Stimulated activated CD4-positive, alpha-beta T cell treated with anti-CD3 and anti-CD28 coated beads, Interleukin-15, amount 100 ng/mL, for 48 hours (primary cell): ENCODE results near the gene RAI1.

Experiments
- DNase-seq, 2 donors: peaks; one replicate each; pipeline ENCODE4 v3.0.0-alpha.2; 2020; ENCODE audit warnings: low read depth in 2 of 2

Gene RAI1

DNA sequence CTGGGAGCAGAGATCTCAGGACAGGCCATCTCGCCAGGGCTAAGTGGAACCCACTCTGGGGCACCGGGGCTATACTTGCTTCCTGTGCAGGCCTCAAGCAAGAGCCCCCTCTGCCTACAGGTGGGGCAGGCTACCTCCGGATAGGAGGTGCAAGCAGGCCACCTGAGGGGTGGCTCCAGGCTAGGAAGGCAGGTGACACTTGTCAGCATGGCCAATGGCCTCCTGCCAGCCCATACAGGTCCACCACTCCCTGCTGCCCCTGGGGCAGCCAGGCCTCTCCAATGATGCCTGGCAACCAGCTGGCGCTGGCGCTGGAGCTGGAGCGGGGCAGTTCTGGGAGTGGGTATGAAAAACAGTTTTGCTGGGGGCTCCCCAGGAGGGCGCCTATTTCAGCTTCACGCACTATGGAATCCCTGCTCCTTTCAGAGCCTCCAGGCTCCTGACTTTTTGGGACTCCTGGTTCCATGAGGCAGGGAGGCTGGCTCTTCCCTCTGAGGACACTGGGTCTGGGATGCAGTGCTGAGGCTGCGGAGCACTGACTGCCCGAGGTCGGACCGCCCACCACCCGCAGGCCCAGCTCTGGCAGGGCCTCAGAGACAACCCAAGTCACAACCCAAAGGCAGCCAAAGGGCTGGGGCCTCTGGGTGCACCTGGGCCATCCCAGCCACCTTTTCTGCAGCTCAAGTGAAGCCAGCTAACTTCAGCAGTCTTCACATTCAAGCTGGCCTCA is 164.0 kb downstream of the RAI1 start:
- no peak for DNase-seq

DNA sequence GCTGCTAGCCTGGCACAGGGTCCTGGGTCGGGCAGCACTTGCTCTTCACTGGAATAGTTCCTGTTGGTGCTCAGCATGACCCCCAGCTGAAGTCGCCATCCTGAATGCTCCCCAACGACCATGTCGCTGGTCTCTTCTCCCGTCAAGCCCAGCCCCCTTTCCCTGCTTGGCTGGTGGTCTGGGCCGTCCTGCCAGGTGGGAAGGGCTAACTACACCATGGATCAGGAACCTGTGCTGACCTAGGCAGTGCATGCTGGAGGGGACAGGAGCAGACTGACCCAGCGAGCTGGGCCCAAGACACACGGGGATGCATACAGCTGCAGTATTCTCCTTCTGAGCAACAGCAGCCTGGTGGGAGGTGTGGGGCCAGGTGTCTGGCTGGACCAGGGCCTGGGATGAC is 164.7 kb downstream of the RAI1 start:
- DNase-seq: no peak

DNA sequence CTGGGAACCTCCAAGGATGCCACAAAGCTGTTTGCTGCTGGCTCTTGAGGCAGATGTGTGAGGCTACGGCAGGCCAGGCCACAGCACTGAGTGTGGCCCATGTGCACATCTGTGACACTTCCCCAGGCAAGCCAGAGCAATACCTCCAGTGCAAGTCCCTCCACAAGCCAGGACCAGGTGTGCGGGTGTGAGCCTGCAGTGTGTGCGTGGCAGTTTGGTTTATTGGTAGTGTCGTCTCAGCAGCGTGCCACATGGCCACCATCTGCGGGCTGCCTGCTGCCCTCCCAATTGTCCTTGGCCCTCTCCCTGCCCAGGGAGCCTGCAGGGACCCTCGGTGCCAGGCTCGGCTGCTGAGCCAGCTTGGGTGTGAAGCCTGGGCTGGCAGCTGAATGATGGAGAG is 165.4 kb downstream of the RAI1 start:
- DNase-seq: no peak

DNA sequence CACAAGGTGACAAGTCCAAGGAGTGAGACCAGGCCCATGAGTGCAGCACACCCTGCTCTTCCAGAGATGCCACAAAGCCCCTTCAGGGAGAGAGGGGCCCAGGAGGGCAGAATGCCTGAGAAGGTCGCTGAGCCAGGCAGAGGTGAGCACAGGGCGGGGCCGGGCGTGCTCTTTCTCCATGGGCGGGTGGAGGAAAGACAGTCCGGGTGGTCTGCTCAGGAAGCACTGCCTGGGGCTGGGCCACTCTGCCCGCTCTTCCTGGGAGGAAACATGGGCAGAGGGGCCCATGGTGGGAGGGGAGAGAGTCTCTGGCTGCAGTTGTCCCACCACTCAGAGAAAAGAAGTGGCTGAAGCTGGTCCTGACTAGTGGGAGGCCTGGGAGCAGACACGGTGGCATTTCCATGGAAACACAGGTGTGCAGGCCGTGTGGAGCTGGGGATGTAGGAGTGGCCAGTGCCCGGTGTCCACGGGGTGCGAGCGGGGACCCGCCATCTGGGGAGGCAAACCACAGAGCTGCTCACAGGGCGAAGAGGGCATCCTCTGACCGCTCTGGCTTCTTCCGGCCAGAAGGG is 165.9 kb downstream of the RAI1 start:
- no peak for DNase-seq

DNA sequence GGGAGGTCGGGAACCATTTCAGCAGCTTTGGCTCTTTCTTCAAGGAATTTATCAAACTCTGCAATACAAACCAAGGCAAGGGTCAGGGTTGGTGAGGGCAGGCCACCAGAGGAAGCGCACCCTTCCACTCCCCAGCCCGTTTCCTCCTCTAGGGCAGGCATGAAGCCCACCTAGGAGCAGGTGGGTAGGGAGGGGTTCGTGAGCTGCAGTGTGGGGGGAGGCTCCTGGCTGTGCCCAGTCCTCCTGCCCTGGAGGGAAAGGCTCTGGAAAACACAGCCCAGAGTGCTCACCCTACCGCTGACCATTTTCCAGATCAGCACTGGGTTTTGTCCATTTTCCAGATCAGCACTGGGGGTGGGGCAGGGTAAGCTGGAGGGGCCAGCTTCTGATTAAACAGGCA is 166.5 kb downstream of the RAI1 start:
- no peak for DNase-seq

DNA sequence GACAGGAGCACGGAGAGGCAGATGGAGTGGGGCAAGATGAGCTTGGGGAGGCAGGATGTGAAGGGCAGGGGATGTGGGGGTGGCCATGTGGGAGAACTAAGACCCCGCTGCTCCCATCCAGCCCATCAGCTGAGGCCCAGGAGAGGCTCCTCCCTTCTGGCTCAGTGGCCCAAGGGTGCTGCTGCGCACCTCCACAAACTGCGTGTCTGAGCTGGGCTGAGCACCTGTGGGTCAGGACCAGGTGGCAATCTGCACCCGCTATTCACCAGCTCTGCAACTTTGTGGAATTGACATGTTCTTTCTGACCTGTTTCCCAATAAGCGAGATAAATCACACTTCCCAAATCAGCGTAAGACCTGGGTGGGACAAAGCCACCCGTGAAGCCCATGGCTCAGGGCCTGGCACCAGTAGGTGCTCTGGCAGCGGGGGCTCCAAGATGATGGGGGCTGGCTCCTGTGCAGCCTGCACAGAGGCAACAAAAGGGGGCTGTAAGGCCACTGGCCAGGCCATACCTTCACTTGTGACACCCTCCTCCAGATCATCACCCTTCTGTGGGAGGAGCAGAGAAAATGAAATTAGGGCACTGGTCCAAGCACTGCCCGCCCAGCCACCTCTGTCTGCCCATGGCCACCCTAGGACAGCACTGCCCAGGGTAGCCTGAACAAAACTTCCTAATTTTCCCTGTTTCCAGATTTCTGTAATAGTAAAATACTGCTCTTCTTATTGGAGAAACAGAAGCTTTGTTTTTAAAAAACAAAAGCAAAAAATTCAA is 167.2 kb downstream of the RAI1 start:
- DNase-seq: no peak

DNA sequence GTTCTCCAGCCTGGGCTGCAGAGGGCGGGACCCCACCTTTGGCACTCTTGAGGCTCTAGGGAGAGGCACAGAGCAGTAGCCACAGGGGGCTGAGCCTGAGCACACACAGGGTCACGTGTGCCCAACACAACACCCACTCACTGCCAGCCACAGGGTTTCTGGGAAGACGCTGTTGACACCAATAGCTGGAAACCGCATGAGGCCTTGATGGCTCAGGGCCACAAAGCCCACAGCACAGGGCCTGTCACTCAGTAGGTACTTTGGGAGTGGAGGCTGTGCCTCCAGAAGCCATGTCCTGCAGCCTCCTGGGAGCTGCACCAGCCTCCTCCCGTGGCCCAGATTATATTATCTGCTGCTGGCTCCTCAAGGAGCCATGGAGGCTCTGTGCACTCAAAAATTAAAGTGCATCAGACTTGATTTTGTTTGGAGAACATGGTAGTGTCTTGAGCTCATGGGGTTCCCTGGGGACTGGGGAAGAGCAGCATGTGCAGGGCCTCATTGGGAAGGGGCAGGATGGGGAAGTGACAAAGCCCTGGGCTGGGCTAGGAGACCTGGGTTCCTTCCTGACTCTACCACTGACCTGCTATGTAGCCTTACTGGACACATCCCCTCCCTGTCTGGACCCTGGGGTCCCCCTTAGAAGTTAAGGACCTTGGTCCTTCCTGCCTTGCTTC is 168.0 kb downstream of the RAI1 start:
- peak; percentile 88 to 90 for DNase-seq

DNA sequence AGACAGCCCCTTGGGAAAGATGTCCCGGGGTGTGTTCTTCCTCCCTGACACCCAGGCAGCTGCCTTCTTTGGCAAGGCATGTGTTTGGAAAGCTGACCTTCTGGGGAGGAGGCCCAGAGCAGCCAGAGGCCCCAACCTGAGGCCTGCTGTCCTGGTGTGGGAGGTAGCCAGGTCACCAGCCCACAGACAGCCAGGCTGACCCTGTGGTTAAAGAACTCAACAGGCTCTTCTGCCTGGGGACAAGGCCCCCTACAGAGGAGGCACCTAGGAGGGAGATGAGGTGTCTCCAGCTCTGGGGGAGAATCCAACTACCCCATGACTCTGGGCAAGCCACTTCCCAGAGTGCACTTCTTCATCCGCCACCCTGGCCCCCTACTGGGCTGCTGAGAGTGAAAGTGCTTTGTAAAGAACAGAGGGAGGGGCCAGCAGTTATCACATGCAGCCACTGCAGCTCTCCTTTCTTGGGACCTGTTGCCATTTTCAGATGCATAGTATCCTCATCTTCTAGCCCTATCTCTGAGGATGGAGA is 168.7 kb downstream of the RAI1 start:
- DNase-seq: peak; percentile 69 to 70

DNA sequence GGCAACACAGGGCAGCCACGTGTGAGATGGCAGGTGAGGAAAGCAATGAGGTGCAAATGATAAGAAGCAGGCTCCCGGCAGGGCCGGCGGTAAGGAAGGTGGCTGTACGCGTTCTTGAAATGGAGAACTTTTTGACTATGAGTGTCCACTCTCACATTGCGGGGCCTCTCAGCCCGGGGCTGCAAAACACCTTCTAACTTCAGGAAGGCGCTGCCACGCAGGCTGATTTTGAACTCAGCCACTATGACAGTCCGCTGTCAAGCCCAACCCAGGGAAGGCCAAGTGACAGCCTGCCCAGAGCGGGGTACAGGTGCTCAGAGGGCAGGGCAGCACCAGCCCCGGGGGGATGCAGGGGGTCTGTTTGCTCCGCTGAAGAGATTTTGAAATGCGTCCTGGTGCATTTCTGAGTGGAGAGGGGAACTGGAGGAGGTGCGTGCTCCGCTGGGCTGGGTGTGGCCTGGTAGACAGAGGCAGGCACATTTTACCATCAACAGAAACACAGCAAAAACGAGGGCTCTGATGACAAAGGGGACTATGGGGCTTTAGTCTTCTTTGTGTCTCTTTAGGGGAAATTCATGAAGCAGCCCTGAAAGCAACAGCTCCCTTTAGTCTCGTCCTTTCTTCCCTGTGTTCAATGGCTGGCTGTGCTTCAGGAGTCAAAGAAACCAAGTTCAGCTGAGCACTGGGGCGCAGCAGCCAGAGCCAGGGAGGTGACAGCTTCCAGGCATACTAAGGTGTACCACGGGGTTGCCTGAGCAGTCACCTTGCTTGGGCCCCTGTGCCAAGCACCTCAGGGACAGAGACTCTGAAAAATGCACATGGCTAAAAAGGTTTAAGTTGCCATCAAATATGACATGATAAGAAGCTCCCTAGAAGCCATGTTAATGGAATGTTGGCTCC is 170.1 kb downstream of the RAI1 start:
- no peak for DNase-seq

DNA sequence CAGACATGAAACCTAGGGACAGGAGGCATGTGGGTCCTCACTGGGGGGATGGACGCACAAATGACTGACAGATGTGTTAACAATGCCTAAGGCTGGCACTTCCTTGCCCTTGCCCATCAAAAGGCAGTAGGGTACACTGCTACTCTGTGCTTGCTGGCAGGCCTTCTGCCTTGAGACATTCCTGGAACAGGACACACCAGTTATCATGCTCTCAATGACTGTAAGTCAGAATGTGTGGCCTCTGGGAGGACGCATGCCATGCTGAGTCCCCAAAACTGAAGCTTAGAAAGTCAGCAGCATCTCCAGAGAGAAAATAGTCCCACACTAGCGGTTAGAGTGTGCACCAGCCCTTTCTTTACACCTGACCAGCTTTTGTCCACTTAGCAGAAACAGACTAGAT is 171.7 kb downstream of the RAI1 start:
- DNase-seq: no peak

DNA sequence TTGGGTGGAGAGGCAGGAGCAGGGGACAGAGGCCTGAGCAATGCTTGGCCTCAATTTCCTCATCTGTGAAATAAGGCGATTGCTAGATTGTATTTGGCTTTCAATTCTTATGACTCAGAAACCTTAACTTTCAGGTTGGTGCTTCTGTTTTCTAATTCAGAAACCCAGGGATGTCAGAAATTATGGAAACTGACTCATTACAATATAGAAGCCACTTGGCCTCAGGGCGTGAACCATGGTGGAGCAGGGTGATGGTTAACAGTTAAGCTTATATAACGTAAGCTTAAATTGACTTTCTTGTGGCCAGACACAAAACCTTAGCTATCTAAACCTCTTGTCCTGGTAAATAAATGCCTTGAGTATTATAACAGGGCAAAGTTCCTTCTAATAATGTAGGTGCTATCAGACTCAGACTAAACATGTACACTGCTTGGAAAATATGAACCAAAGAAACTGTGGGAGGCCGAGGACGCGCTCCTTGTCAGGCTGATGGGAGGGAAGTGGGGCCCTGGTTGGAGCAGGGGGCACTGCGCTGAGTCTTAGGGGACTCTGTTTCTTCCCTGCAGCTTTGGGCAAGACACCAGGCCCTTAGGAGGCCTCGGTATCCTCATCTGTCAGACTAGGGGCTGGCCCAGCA is 172.7 kb downstream of the RAI1 start:
- peak in 1 of 2 donors; percentile 57 for DNase-seq

DNA sequence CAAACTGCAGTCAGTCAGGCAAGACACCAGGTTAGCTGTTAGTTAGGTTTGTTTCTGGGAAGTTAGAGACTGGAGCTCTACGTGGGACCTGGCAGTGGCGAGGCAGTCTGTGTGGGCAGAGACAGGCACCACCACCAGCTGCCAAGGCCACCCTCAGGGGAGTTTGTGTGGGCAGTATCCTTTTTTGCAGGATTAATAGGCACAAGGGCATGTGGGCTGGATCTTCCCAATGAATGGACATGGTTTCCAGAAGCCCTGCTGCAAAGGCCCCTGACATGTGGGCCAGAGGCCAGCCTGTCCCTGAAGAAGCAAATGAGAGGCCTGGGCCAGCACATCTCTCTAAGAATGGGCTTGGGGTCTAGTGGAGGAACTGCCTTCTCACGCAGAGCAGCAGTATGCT is 174.7 kb downstream of the RAI1 start:
- DNase-seq: no peak

DNA sequence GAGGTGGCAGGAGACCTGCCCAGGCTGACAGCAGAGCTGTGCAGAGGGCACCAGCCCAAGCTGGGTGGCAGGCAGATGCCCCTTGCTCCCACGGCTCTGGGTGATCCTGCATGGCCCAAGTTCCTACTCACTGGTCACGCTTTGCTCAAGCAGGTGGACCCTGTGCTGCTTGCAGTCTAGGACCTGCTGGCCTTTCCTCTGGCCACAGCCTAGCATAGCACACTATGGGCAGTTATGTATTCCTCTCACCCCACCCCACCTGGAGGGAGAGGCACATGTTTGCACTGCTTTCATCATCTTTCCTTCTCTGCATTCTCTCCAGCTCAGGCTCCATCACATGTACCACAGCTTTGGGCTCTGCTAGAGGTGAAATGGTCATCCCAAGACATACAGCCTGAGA is 175.1 kb downstream of the RAI1 start:
- DNase-seq: no peak

DNA sequence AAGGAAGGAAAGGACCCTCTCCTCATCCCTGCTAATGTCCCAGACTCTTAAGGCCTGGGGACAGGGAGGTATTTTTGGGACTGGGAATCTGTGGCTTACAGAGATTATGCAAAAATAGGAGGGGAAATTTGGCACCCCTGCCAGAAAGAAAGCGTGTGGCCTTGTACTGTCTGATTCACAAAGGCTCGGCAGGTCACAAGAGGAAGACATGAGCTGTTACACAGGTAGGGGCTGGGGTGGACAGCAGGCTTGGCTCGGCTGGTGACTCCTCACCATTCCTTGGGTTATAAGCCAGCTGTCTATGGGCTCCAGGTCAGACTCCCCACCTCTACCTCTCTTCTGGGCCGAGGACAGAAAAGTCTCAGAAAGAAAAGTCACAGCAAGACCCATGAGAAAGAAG is 176.2 kb downstream of the RAI1 start:
- no peak for DNase-seq

DNA sequence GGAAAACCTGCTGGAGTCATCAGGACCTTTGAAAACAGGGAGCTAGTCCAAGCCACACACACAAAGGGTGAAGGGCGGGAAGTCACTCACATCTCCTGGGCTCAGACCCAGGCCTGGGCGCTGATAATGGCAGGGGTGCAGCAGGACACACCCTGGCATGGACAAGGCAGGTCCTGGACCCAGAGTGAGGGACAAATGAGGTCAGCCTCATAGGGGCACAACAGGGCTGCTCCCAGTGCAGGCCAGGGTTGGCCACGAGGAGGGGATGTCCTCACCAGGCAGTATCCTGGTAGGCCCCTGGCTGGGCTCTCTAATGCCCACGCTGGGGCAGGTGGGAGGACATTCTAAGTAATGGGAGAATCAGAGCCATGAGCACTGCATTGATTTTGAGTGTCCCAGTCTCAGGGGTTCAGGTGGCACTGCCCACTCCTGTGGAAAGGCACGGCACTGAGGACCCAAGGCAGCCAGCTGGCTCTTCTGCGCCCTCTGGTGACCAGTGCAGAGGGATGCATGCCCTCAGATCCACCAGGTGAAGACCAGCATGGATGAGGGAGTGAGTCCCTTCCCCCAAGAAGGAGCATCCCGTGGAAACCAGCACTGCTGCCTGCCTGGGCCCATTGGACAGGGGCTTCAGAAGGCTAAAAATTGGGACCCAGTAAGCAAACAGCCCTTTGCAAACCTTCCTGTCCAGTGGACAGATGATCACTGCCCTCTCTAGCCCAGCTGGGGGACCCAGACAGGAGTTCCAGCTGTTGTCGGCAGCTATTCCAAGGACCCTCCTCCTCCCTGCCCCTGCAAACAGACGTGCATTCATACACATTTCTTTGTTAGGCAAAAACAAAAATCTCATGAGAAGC is 178.9 kb downstream of the RAI1 start:
- peak in 1 of 2 donors; percentile 66 for DNase-seq

DNA sequence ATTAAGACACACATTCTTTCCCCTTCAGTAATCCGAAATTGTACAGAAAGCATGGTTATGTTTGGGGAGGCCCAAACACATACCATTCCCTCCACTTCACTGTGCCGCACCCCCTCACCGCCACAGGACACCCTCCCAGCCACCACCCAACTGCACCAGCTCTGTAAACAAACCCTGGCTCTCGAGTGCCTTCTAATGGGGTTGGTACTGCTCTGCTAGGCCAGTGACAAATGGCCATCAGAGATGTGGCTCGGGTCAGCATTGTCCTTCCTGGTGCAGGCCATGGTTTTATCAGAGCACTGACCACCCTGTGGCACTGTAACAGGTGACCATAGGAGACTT is 179.5 kb downstream of the RAI1 start:
- DNase-seq: no peak
